Endothelial cell (in vitro differentiated cells): Measurements from ENCODE around the gene MAP3K3. TPM values are rescaled to one million over a fixed set of nuclear protein-coding genes. Genes with fewer than 3 reads are reported as not detected.

Source experiments
- DNase-seq: peaks from one replicate; pipeline ENCODE4 v3.0.0; 2021; ENCODE audit warnings: low spot score
- H3K27ac Mint-ChIP-seq: one replicate; pipeline ENCODE4 v1.8.0; 2021; ENCODE audit warnings: mixed read lengths, inconsistent platforms; ENCODE audit not compliant: unreplicated experiment
- H3K27me3 Mint-ChIP-seq: one replicate; pipeline ENCODE4 v1.8.0; 2021; ENCODE audit warnings: mild to moderate bottlenecking, moderate library complexity, mixed read lengths, inconsistent platforms; ENCODE audit not compliant: unreplicated experiment
- H3K36me3 Mint-ChIP-seq: one replicate; pipeline ENCODE4 v1.8.0; 2021; ENCODE audit warnings: mild to moderate bottlenecking, low read depth, mixed read lengths, inconsistent platforms; ENCODE audit not compliant: unreplicated experiment
- H3K4me1 Mint-ChIP-seq: one replicate; pipeline ENCODE4 v1.8.0; 2021; ENCODE audit warnings: mild to moderate bottlenecking, mixed read lengths, inconsistent platforms; ENCODE audit not compliant: unreplicated experiment
- H3K4me3 Mint-ChIP-seq: one replicate; pipeline ENCODE4 v1.8.0; 2021; ENCODE audit warnings: mild to moderate bottlenecking, mixed read lengths, inconsistent platforms; ENCODE audit not compliant: unreplicated experiment
- H3K9me3 Mint-ChIP-seq: one replicate; pipeline ENCODE4 v1.8.0; 2021; ENCODE audit warnings: mixed read lengths, inconsistent platforms; ENCODE audit not compliant: unreplicated experiment
- CTCF ChIP-seq: fragments of 200-600 bp; sonication (generic); IDR thresholded peaks from one replicate; pipeline ENCODE4 v1.5.0; 2021; ENCODE audit warnings: antibody characterized with exemption; ENCODE audit not compliant: unreplicated experiment
- total RNA-seq: library from RNA; stranded (reverse); fragmentation: NEBNext Ultra II Directional; extraction: Animal tissue kit (Norgen Biotek cat#: 25700); gene quantifications from one replicate; pipeline ENCODE4 v1.2.1, GENCODE V29; 2021; ENCODE audit not compliant: unreplicated experiment

Gene MAP3K3
- total RNA-seq, 1 donor from 2014 or later = 112 TPM

- TF ChIP-seq CTCF = no peak
- peaks cover 38% of the 10 kb centered on the region for H3K4me1 Mint-ChIP-seq
- H3K27me3 Mint-ChIP-seq = peaks cover 29% of the 10 kb centered on the region
- H3K36me3 Mint-ChIP-seq = peaks cover 25% of the 10 kb centered on the region
- no peaks in the 10 kb centered on the region for H3K9me3 Mint-ChIP-seq
- peak; percentile 72 for DNase-seq
- peak within 1 kb of the TSS; percentile 70 for H3K27ac Mint-ChIP-seq
- H3K4me3 Mint-ChIP-seq = peak within 1 kb of the TSS; percentile 47
Observed at GRCh38 chr17:63699638-63700527, 77.7 kb downstream of the MAP3K3 start, which contains the start of gene LIMD2. LIMD2 (minus strand) TSS chr17:63700125; CDS start chr17:63699298, 827 bp downstream.

GRCh38 chr17:63700528-63701455 lies 78.6 kb downstream of the MAP3K3 start:
- peaks cover 28% of the 10 kb centered on the region for H3K27me3 Mint-ChIP-seq
- H3K36me3 Mint-ChIP-seq = peaks cover 31% of the 10 kb centered on the region
- peaks cover 38% of the 10 kb centered on the region for H3K4me1 Mint-ChIP-seq
- DNase-seq = peak; percentile 65
- peak overlapping the region; percentile 71 for H3K4me3 Mint-ChIP-seq
- H3K27ac Mint-ChIP-seq = peak overlapping the region; percentile 70
- H3K9me3 Mint-ChIP-seq = no peaks in the 10 kb centered on the region
- TF ChIP-seq CTCF = no peak

- Mint-ChIP-seq H3K27ac (peak overlapping the region; percentile 70), H3K4me3 (peak overlapping the region; percentile 71), H3K9me3 (no peaks in the 10 kb centered on the region), H3K4me1 (peaks cover 36% of the 10 kb centered on the region), H3K36me3 (peaks cover 28% of the 10 kb centered on the region), H3K27me3 (peaks cover 28% of the 10 kb centered on the region)
- no peak for TF ChIP-seq CTCF
- DNase-seq = no peak
Observed at GRCh38 chr17:63701456-63701820, 79.2 kb downstream of the MAP3K3 start.

- peaks cover 24% of the 10 kb centered on the region for H3K27me3 Mint-ChIP-seq
- peaks cover 31% of the 10 kb centered on the region for H3K4me1 Mint-ChIP-seq
- H3K9me3 Mint-ChIP-seq = no peaks in the 10 kb centered on the region
- TF ChIP-seq CTCF = no peak
- H3K27ac Mint-ChIP-seq = no peak overlapping the region
- H3K36me3 Mint-ChIP-seq = peaks cover 25% of the 10 kb centered on the region
- H3K4me3 Mint-ChIP-seq = peak overlapping the region; percentile 71
- no peak for DNase-seq
Observed at GRCh38 chr17:63701868-63702720, 79.9 kb downstream of the MAP3K3 start.
